ENCODE results near the gene KIAA0753.

DNA sequence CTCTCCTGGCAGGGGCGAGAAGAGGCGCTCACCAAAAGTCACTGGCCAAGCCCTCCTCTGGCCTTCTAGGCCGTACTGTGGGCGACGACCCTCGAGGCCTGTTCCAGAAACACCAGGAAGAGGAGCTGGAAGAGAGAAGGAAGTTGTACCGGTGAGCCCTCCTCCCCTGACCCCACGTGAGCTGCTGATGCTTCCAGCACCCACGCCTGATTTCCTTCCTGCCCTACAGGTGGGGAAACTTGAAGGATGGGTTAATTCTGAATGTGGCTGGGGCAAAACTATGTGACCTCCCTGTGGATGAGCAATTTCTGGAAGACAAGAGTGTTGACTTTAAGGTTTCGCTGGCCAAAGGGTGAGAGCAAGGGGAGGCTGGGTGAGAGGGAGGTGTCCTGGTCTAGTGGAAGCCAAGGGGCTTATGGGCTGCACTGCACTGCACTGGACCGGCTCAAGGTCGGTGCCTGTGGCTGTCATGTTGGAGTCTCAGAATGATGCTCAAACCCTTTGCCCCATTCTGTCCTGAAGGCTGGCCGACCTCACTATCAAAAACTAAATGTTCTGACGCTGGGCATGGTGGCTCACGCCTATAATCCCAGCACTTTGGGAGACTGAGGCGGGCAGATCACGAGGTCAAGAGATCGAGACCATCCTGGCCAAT lies 17.2 kb upstream of the KIAA0753 start:
- TF ChIP-seq, protein P1, sequence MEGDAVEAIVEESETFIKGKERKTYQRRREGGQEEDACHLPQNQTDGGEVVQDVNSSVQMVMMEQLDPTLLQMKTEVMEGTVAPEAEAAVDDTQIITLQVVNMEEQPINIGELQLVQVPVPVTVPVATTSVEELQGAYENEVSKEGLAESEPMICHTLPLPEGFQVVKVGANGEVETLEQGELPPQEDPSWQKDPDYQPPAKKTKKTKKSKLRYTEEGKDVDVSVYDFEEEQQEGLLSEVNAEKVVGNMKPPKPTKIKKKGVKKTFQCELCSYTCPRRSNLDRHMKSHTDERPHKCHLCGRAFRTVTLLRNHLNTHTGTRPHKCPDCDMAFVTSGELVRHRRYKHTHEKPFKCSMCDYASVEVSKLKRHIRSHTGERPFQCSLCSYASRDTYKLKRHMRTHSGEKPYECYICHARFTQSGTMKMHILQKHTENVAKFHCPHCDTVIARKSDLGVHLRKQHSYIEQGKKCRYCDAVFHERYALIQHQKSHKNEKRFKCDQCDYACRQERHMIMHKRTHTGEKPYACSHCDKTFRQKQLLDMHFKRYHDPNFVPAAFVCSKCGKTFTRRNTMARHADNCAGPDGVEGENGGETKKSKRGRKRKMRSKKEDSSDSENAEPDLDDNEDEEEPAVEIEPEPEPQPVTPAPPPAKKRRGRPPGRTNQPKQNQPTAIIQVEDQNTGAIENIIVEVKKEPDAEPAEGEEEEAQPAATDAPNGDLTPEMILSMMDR (IDR thresholded peaks at IDR 0.05; ENCODE audit: low read depth, low read length) = no peak
- no peak for TF ChIP-seq EZH2phosphoT487 (IDR thresholded peaks at IDR 0.05; ENCODE audit: low read depth)
